HepG2 (cell line): ENCODE data around the gene SNCAIP. TPM values are rescaled to one million over a fixed set of nuclear protein-coding genes. Genes with fewer than 3 reads are reported as not detected.

Experiments used
- ATAC-seq: fragments of 200-7000 bp; cut with Tn5 transposase; 3 replicates; pipeline ENCODE4 v1.9.1; 2020; ENCODE audit warnings: mild to moderate bottlenecking, moderate library complexity
- BruUV-seq: library from RNA; stranded (reverse); fragments of 400-500 nt; replicated peaks from 2 replicates; lab custom pipeline; 2021; lab: Mats Ljungman, UMichigan
- CTCF ChIA-PET: fragments of 300-600 bp; formaldehyde crosslinking; extraction: SDS; loops from one replicate; lab custom pipeline; 2021; ENCODE audit warnings: low total read pairs, inconsistent platforms, low intra/inter-chr PET ratio; lab: Yijun Ruan, JAX
- POLR2A ChIA-PET: fragments of 350-600 bp; sonication (Branson Sonifier 250); formaldehyde crosslinking; loops from one replicate; lab custom pipeline; 2020; ENCODE audit warnings: antibody characterized with exemption, inconsistent platforms; lab: Yijun Ruan, JAX
- DNase-seq: peaks from one replicate; pipeline ENCODE4 v3.0.0-alpha.2; 2015; ENCODE audit warnings: low spot score
- FAIRE-seq: peaks from 3 replicates; lab custom pipeline; 2011; peaks lifted over from hg19 to GRCh38; lab: Jason Lieb, UNC
- H2AFZ ChIP-seq: one replicate; pipeline ENCODE4 v1.6.1; 2011; ENCODE audit warnings: low read length, inconsistent platforms
- H3K27ac ChIP-seq: fragments of 300-600 bp; 3 replicates; pipeline ENCODE4 v1.8.0; 2011; ENCODE audit warnings: mixed run types, mild to moderate bottlenecking, mixed read lengths, low read length, inconsistent platforms; ENCODE audit not compliant: insufficient read depth; ENCODE audit errors: extremely low read length
- H3K27me3 ChIP-seq, 2 experiments: fragments of 200-600 bp in 1 of 2; 2 replicates in 1 of 2; 3 replicates in 1 of 2; pipeline versions ENCODE4 v1.6.0 to v1.8.0; 2011; ENCODE audit warnings: low read length in 2 of 2, mild to moderate bottlenecking in 2 of 2, moderate library complexity in 2 of 2, inconsistent platforms in 1 of 2; ENCODE audit not compliant: insufficient read depth in 2 of 2, control insufficient read depth in 1 of 2
- H3K36me3 ChIP-seq, 2 experiments: fragments of 200-600 bp in 1 of 2; replicated peaks in 1 of 2; 2 replicates in 1 of 2; 3 replicates in 1 of 2; pipeline versions ENCODE4 v1.5.1 to v1.8.0; 2011; ENCODE audit warnings: low read length in 2 of 2, inconsistent platforms in 1 of 2; ENCODE audit not compliant: insufficient read depth in 2 of 2, control insufficient read depth in 1 of 2
- H3K4me1 ChIP-seq: 2 replicates; pipeline ENCODE4 v1.5.1; 2012; ENCODE audit warnings: low read length, inconsistent platforms; ENCODE audit not compliant: insufficient read depth
- H3K4me2 ChIP-seq: 2 replicates; pipeline ENCODE4 v1.6.0; 2011; ENCODE audit warnings: low read depth, low read length, inconsistent platforms
- H3K4me3 ChIP-seq, 3 experiments: fragments of 200-600 bp in 1 of 3; sonication (generic), shearing (Covaris generic) in 1 of 3; replicated peaks in 1 of 3; 2 replicates each; pipeline ENCODE4 v1.5.1; 2011 to 2016; ENCODE audit warnings: low read length in 3 of 3, inconsistent platforms in 2 of 3, low read depth in 2 of 3, mild to moderate bottlenecking in 2 of 3, control low read depth in 1 of 3, mixed read lengths in 1 of 3; ENCODE audit not compliant: insufficient read depth in 1 of 3
- H3K79me2 ChIP-seq: one replicate; pipeline ENCODE4 v1.6.1; 2011; ENCODE audit warnings: low read length, inconsistent platforms; ENCODE audit not compliant: insufficient read depth
- H3K9ac ChIP-seq: 2 replicates; pipeline ENCODE4 v1.6.0; 2011; ENCODE audit warnings: mild to moderate bottlenecking, low read depth, low read length, inconsistent platforms; ENCODE audit not compliant: insufficient read depth
- H3K9me3 ChIP-seq: 2 replicates; pipeline ENCODE4 v1.5.1; 2012; ENCODE audit warnings: mild to moderate bottlenecking, low read length
- H4K20me1 ChIP-seq: 2 replicates; pipeline ENCODE4 v1.6.0; 2011; ENCODE audit warnings: inconsistent platforms, mild to moderate bottlenecking, low read length, moderate library complexity; ENCODE audit not compliant: insufficient read depth
- FOXA3 ChIP-seq: IDR thresholded peaks from 2 replicates; pipeline ENCODE4 v1.6.1; 2016; ENCODE audit warnings: missing genetic modification reagents, missing compliant biosample characterization
- REPIN1 ChIP-seq: sonication (generic); formaldehyde crosslinking; IDR thresholded peaks from 2 replicates; pipeline ENCODE4 v1.8.0; 2022; ENCODE audit warnings: missing genetic modification reagents, low read depth, mild to moderate bottlenecking, borderline replicate concordance
- SRSF9 ChIP-seq: fragments of 200-400 bp; formaldehyde crosslinking; IDR thresholded peaks from 2 replicates; pipeline ENCODE4 v1.6.1; 2018; ENCODE audit warnings: borderline replicate concordance, mild to moderate bottlenecking, low read depth, low read length; ENCODE audit not compliant: insufficient read depth, poor library complexity, severe bottlenecking
- STAT5B ChIP-seq: sonication (generic); formaldehyde crosslinking; IDR thresholded peaks from 2 replicates; pipeline ENCODE4 v1.4.0; 2020; ENCODE audit warnings: missing genetic modification reagents
- TBP ChIP-seq: sonication (generic); formaldehyde crosslinking; IDR thresholded peaks from 2 replicates; pipeline ENCODE4 v1.5.0; 2020; ENCODE audit warnings: missing genetic modification reagents
- TBX2 ChIP-seq: sonication (generic); formaldehyde crosslinking; IDR thresholded peaks from 2 replicates; pipeline ENCODE4 v1.5.0; 2020; ENCODE audit warnings: missing genetic modification reagents, mild to moderate bottlenecking, borderline replicate concordance
- WGBS: methylation state at CpG from one replicate; pipeline ENCODE4 v1.1.6; 2017; ENCODE audit warnings: low lambda C conversion rate; 5-methylcytosine and 5-hydroxymethylcytosine counted together
- in situ Hi-C: cut with HindIII; loops from 2 replicates; pipeline ENCODE4 v1.10.0; 2017; ENCODE audit warnings: low pct_unique_long_range_greater_than_20kb; ENCODE audit not compliant: extremely low pct_ligation_motif_present
- intact Hi-C: fragments of 100-400 bp; cut with micrococcal nuclease; formaldehyde crosslinking; loops from one replicate; pipeline ENCODE4 v1.10.0; 2022; ENCODE audit not compliant: unreplicated experiment
- polyA plus RNA-seq, 8 experiments: library from polyadenylated mRNA; depleted of rRNA in 3 of 8; stranded (reverse) in 7 of 8; unstranded in 1 of 8; fragments of >200 nt; fragmentation: Illumina TruSeq in 4 of 8; extraction: Trizol in 4 of 8; gene quantifications; 2 replicates each; pipeline versions ENCODE4 v1.2.1 to v1.2.3, GENCODE V29; 2011 to 2016; ENCODE audit warnings: low read depth in 4 of 8, missing spikeins in 1 of 8, mixed read lengths in 1 of 8; ENCODE audit not compliant: insufficient read depth in 1 of 8
- total RNA-seq, 5 experiments: library from RNA; depleted of rRNA; stranded (reverse); fragments of >200 nt; fragmentation: Illumina TruSeq; extraction: Trizol; gene quantifications; 2 replicates each; pipeline ENCODE4 v1.2.3, GENCODE V29; 2016; ENCODE audit warnings: low read depth in 1 of 5
- TF ChIP-seq, protein P1 (sequence below): sonication (generic); formaldehyde crosslinking; IDR thresholded peaks from 2 replicates; pipeline ENCODE4 v1.5.0; 2020; ENCODE audit warnings: missing genetic modification reagents
- TF ChIP-seq, protein P2 (sequence below): sonication (generic); formaldehyde crosslinking; IDR thresholded peaks from 2 replicates; pipeline ENCODE4 v1.4.0; 2020; ENCODE audit warnings: low read depth, missing genetic modification reagents
- TF ChIP-seq, protein P3 (sequence below): sonication (generic); formaldehyde crosslinking; IDR thresholded peaks from 2 replicates; pipeline ENCODE4; 2020; ENCODE audit warnings: missing genetic modification reagents, mild to moderate bottlenecking, borderline replicate concordance

The SNCAIP gene
- total and polyA plus RNA-seq, 2 of the 13 experiments (the other 11 are each of a cell fraction or from before 2014, with no cell fraction given), result not detected

DNA sequence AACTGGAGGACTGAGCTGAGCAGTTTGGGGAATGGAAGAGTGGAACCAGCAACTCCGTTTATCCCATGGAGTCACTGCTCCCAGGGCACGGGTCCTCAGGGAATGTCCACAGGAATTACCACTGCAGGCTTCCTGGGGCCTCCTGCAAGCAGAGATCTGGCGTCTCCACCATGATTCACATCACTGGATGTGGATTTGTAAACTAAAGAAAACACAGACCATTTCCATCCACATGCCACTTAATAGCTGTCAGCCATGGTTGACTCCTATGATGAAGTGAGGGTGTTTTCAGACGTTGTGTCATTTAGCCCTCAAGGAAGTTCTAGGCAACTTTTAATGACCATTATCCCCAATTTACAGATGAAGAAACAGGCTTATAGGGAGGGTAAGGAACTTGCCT, 30.2 kb downstream of the SNCAIP start:
- DNase-seq (no peak), ATAC-seq (no peak), FAIRE-seq (no peak)
- H3K9ac ChIP-seq, result no peak overlapping the region
- H3K4me3 ChIP-seq, result no peak overlapping the region
- H4K20me1 ChIP-seq, result no peaks in the 10 kb centered on the region
- no peaks in the 10 kb centered on the region; a peak in 2 of 5 replicates for H3K27me3 ChIP-seq
- no peaks in the 10 kb centered on the region for H3K4me1 ChIP-seq
- H3K79me2 ChIP-seq, result no peaks in the 10 kb centered on the region
- TF ChIP-seq REPIN1 (CRISPR knock-in tag) (no peak), FOXA3 (no peak), SRSF9 (no peak), STAT5B (CRISPR knock-in tag) (no peak)
- TF ChIP-seq, protein P1, sequence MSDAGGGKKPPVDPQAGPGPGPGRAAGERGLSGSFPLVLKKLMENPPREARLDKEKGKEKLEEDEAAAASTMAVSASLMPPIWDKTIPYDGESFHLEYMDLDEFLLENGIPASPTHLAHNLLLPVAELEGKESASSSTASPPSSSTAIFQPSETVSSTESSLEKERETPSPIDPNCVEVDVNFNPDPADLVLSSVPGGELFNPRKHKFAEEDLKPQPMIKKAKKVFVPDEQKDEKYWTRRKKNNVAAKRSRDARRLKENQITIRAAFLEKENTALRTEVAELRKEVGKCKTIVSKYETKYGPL (CRISPR knock-in tag), result no peak
- WGBS, result 0% methylated on average over 4 of the region's 4 CpGs
- H3K9me3 ChIP-seq, result no peaks in the 10 kb centered on the region
- CTCF ChIA-PET, result no interaction called here
- POLR2A ChIA-PET, result no interaction called here
- in situ Hi-C loops, result no loop called here
- H2AFZ ChIP-seq, result no peak overlapping the region
- no peak overlapping the region for H3K4me2 ChIP-seq
- no peaks in the 10 kb centered on the region for H3K36me3 ChIP-seq
- intact Hi-C loops, result no loop called here
- no peak overlapping the region for H3K27ac ChIP-seq
- BruUV-seq, result no TSS peak

DNA sequence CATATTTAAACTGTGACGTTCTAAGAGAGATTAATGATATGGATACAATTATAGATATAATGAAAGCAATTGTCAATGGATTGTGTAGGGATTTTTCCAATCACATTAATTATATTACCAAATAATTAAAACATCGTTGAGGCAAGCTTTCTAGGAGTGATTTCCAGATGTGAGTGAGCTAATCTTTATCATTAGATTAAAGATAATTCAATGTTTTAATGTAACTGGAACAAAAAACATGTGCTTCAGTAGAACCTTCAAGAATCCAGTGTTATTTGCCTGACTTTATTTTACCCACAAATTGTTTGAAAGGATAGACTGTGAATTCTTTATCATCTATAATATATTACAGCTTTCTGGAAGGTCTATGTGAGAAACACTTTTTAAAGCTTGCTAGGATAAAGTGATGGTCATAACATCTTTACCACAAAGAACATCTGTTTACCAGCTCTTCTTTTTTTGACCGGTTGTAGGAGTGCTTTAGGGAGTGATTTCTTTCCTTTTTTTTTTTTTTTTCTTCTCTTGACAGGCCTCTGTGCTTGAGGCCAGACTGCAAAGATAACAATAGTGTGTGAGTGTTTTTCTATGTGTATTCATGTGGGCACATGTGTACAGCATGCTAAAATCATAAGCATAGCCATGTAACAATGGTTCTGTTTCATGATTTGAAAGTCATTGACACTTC, 35.0 kb downstream of the SNCAIP start:
- ChIA-PET POLR2A (no interaction called here), CTCF (no interaction called here)
- TF ChIP-seq, protein P2, sequence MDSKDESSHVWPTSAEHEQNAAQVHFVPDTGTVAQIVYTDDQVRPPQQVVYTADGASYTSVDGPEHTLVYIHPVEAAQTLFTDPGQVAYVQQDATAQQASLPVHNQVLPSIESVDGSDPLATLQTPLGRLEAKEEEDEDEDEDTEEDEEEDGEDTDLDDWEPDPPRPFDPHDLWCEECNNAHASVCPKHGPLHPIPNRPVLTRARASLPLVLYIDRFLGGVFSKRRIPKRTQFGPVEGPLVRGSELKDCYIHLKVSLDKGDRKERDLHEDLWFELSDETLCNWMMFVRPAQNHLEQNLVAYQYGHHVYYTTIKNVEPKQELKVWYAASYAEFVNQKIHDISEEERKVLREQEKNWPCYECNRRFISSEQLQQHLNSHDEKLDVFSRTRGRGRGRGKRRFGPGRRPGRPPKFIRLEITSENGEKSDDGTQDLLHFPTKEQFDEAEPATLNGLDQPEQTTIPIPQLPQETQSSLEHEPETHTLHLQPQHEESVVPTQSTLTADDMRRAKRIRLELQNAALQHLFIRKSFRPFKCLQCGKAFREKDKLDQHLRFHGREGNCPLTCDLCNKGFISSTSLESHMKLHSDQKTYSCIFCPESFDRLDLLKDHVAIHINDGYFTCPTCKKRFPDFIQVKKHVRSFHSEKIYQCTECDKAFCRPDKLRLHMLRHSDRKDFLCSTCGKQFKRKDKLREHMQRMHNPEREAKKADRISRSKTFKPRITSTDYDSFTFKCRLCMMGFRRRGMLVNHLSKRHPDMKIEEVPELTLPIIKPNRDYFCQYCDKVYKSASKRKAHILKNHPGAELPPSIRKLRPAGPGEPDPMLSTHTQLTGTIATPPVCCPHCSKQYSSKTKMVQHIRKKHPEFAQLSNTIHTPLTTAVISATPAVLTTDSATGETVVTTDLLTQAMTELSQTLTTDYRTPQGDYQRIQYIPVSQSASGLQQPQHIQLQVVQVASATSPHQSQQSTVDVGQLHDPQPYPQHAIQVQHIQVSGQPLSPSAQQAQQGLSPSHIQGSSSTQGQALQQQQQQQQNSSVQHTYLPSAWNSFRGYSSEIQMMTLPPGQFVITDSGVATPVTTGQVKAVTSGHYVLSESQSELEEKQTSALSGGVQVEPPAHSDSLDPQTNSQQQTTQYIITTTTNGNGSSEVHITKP (CRISPR knock-in tag), result no peak
- TF ChIP-seq TBP (CRISPR knock-in tag) (no peak), TBX2 (no peak)
- TF ChIP-seq, protein P3, sequence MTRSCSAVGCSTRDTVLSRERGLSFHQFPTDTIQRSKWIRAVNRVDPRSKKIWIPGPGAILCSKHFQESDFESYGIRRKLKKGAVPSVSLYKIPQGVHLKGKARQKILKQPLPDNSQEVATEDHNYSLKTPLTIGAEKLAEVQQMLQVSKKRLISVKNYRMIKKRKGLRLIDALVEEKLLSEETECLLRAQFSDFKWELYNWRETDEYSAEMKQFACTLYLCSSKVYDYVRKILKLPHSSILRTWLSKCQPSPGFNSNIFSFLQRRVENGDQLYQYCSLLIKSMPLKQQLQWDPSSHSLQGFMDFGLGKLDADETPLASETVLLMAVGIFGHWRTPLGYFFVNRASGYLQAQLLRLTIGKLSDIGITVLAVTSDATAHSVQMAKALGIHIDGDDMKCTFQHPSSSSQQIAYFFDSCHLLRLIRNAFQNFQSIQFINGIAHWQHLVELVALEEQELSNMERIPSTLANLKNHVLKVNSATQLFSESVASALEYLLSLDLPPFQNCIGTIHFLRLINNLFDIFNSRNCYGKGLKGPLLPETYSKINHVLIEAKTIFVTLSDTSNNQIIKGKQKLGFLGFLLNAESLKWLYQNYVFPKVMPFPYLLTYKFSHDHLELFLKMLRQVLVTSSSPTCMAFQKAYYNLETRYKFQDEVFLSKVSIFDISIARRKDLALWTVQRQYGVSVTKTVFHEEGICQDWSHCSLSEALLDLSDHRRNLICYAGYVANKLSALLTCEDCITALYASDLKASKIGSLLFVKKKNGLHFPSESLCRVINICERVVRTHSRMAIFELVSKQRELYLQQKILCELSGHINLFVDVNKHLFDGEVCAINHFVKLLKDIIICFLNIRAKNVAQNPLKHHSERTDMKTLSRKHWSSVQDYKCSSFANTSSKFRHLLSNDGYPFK (CRISPR knock-in tag), result no peak

More for the DNA sequence above, 35.0 kb downstream of the SNCAIP start:
- no peaks in the 10 kb centered on the region; a peak in 1 of 5 replicates for H3K27me3 ChIP-seq
- H3K79me2 ChIP-seq, result no peaks in the 10 kb centered on the region
- no TSS peak for BruUV-seq
- H2AFZ ChIP-seq, result no peak overlapping the region
- no peak for DNase-seq
- FAIRE-seq, result no peak
- no peak overlapping the region for H3K9ac ChIP-seq
- H3K4me3 ChIP-seq, result no peak overlapping the region
- H3K4me1 ChIP-seq, result no peaks in the 10 kb centered on the region
- intact Hi-C loops, result loop anchor here (1.0 kb wide), 1 partner anchor 45 kb away; no protein-coding TSS in a partner anchor
- H3K36me3 ChIP-seq, result no peaks in the 10 kb centered on the region
- 8% methylated on average over 3 of the region's 3 CpGs for WGBS
- in situ Hi-C loops, result no loop called here
- no peaks in the 10 kb centered on the region for H4K20me1 ChIP-seq
- ATAC-seq, result no peak
- H3K9me3 ChIP-seq, result no peaks in the 10 kb centered on the region
- no peak overlapping the region for H3K27ac ChIP-seq
- H3K4me2 ChIP-seq, result no peak overlapping the region
